Tibial artery (tissue), 4 donors: ENCODE results near the gene CORO7.
A peak's percentile ranks its signal among the peaks of the same experiment; 100 is the strongest.

Source experiments
- DNase-seq, 2 donors: peaks; one replicate each; pipeline ENCODE4 v3.0.0-alpha.2; 2019
- H3K27ac ChIP-seq, 2 donors: fragments of 200-600 bp; sonication (generic) in 1 of 2; 1 replicate in 1 of 2; 2 replicates in 1 of 2; pipeline ENCODE4 v1.5.1; 2018 to 2019; ENCODE audit warnings: mild to moderate bottlenecking in 1 of 2
- H3K27me3 ChIP-seq, 2 donors: fragments of 200-600 bp; sonication (generic) in 1 of 2; one replicate each; pipeline versions ENCODE4 v1.5.1 to v1.6.0; 2016 to 2019
- H3K36me3 ChIP-seq, 3 donors: fragments of 200-600 bp; sonication (generic) in 2 of 3; one replicate each; pipeline ENCODE4 v1.5.1; 2016 to 2019; ENCODE audit warnings: mild to moderate bottlenecking in 2 of 3
- H3K4me1 ChIP-seq, 4 donors: fragments of 200-600 bp; sonication (generic) in 2 of 4; 1 replicate in 3 of 4; 2 replicates in 1 of 4; pipeline ENCODE4 v1.5.1; 2016 to 2019
- H3K4me3 ChIP-seq, 2 donors: fragments of 200-600 bp; sonication (generic) in 1 of 2; 1 replicate in 1 of 2; 2 replicates in 1 of 2; pipeline ENCODE4 v1.5.1; 2018 to 2019; ENCODE audit warnings: mild to moderate bottlenecking in 2 of 2
- H3K9me3 ChIP-seq, 3 donors: fragments of 200-600 bp; sonication (generic) in 1 of 3; one replicate each; pipeline ENCODE4 v1.5.1; 2016 to 2019
- intact Hi-C: fragments of 100-400 bp; cut with DNase I; formaldehyde crosslinking; loops from one replicate; pipeline ENCODE4 v1.15.0; 2023; ENCODE audit warnings: low total_unique reads
- TF ChIP-seq, protein P1 (sequence below), 2 experiments: fragments of 200-600 bp in 1 of 2; fragments of 450-650 bp in 1 of 2; IDR thresholded peaks; one replicate each; pipeline ENCODE4 v1.5.1; 2017 to 2019; ENCODE audit warnings: antibody characterized with exemption in 2 of 2, mild to moderate bottlenecking in 1 of 2, moderate library complexity in 1 of 2

Gene CORO7

GRCh38 chr16:4352843-4353242 lies 63.6 kb downstream of the CORO7 start:
- peaks cover 0 to 19% (median 0%) of the 10 kb centered on the region in 3 donors for H3K36me3 ChIP-seq
- DNase-seq = no peak
- H3K27me3 ChIP-seq = no peaks in the 10 kb centered on the region
- peaks cover 0 to 30% (median 21%) of the 10 kb centered on the region in 4 donors for H3K4me1 ChIP-seq
- intact Hi-C loops = no loop called here
- no peak overlapping the region for H3K27ac ChIP-seq
- H3K4me3 ChIP-seq = no peak overlapping the region
- TF ChIP-seq, protein P1, sequence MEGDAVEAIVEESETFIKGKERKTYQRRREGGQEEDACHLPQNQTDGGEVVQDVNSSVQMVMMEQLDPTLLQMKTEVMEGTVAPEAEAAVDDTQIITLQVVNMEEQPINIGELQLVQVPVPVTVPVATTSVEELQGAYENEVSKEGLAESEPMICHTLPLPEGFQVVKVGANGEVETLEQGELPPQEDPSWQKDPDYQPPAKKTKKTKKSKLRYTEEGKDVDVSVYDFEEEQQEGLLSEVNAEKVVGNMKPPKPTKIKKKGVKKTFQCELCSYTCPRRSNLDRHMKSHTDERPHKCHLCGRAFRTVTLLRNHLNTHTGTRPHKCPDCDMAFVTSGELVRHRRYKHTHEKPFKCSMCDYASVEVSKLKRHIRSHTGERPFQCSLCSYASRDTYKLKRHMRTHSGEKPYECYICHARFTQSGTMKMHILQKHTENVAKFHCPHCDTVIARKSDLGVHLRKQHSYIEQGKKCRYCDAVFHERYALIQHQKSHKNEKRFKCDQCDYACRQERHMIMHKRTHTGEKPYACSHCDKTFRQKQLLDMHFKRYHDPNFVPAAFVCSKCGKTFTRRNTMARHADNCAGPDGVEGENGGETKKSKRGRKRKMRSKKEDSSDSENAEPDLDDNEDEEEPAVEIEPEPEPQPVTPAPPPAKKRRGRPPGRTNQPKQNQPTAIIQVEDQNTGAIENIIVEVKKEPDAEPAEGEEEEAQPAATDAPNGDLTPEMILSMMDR (IDR thresholded peaks at IDR 0.05) = no peak
- no peaks in the 10 kb centered on the region for H3K9me3 ChIP-seq

GRCh38 chr16:4351880-4352279 lies 64.5 kb downstream of the CORO7 start:
- Histone ChIP-seq H3K9me3 (no peaks in the 10 kb centered on the region), H3K36me3 (peaks cover 0 to 21% (median 0%) of the 10 kb centered on the region in 3 donors), H3K27ac (peak overlapping the region in 1 of 2 donors; percentile 82), H3K4me3 (no peak overlapping the region), H3K27me3 (no peaks in the 10 kb centered on the region), H3K4me1 (peaks cover 0 to 37% (median 27%) of the 10 kb centered on the region in 4 donors)
- TF ChIP-seq, protein P1 (IDR thresholded peaks at IDR 0.05) = no peak
- intact Hi-C loops = no loop called here
- DNase-seq = no peak

DNA sequence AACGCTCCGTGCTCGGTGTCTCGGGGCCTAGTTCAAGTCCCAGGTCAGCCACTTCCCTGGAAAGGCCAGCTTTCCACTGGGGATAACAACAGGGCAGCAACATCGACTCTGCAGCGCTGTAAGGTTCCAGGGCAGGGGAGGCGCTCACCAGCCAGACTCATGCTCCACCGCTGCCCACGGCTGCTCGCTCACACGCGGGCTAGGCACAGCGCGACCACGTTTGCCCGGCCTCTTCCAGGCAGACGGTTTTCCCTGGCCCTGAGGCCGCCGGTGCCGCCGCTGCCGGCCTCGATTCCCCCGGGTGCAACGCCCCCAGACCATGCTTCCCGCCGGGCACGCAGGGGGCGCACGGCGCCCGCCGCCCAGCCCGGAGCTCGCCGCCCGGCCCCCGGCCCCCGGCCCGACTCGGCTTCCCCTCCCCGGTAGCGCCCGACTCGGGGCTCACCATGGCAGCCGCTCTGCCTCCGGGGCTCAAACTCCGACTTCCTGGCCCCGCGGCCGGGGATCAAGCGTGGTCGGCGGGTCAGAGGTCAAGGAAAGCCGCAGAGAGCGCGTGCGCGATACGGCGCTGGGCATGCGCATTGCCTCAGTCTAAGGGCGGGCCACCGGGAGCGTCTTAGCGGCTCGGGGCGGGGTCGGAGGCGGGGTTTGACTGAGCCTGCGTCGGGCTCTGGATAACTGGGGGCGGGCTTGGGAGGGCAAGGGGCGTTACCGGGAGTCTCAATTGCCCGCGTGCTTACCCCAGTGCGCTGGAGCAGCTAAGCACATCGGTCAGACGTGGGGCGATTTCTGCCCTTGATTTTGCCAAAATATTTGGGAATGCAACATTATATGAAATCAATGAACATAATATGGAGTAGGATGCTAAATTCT lies 65.4 kb downstream of the CORO7 start, which contains the start of gene PAM16:
Gene PAM16 (minus strand): TSS at position 535 of the 873 bp plus-strand sequence. CDS start 87 bp downstream, at position 448.
- Histone ChIP-seq H3K4me1 (peaks cover 0 to 38% (median 28%) of the 10 kb centered on the region in 4 donors), H3K27ac (peak within 1 kb of the TSS; percentile 82 to 87), H3K36me3 (peaks cover 0 to 21% (median 0%) of the 10 kb centered on the region in 3 donors), H3K9me3 (no peaks in the 10 kb centered on the region), H3K27me3 (no peaks in the 10 kb centered on the region), H3K4me3 (peak within 1 kb of the TSS; percentile 79 to 90)
- TF ChIP-seq, protein P1 (IDR thresholded peaks at IDR 0.05) = no peak
- intact Hi-C loops = no loop called here
- peak; percentile 96 to 98 for DNase-seq

DNA sequence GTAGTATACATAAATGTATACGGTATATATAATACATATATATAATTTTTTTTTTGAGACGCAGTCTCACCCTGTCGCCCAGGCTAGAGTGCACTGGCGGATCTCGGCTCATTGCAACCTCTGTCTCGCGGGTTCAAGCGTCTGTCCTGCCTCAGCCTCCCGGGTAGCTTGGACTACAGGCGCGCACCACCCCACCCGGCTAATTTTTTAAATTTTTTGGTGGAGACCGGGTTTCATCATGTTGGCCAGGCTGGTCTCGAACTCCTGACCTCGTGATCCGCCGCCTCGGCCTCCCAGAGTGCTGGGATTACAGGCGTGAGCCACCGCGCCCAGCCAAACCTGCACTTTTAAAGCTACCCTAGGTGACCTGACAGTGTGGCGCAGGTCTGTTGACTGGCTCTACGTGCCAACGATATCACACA lies 66.0 kb downstream of the CORO7 start:
- intact Hi-C loops = no loop called here
- no peak for DNase-seq

DNA sequence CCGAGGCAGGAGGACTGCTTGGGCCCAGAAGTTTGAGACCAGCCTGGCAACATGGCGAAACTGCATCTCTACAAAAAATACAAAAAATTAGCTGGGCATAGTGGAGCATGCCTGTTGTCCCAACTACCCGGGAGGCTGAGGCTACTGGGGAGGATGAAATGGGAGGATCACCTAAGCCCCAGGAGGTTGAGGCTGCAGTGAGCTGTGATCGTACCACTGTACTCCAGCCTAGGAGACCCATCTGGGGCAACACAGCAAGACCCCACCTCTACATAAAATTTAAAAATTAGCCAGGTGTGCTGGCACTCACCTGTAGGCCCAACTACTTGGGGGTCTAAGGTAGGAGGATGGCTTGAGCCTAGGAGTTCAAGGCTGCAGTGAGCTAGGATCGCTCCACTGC lies 67.1 kb downstream of the CORO7 start:
- H3K4me3 ChIP-seq = no peak overlapping the region
- H3K36me3 ChIP-seq = peaks cover 0 to 12% (median 0%) of the 10 kb centered on the region in 3 donors
- H3K4me1 ChIP-seq = peaks cover 0 to 38% (median 28%) of the 10 kb centered on the region in 4 donors
- H3K9me3 ChIP-seq = no peaks in the 10 kb centered on the region
- no peaks in the 10 kb centered on the region for H3K27me3 ChIP-seq
- H3K27ac ChIP-seq = no peak overlapping the region
- TF ChIP-seq, protein P1 (IDR thresholded peaks at IDR 0.05) = no peak
- intact Hi-C loops = no loop called here
- DNase-seq = no peak

More for the DNA sequence above, 66.0 kb downstream of the CORO7 start:
- Histone ChIP-seq H3K27ac (peak overlapping the region; percentile 82 to 87), H3K27me3 (no peaks in the 10 kb centered on the region), H3K4me3 (peak overlapping the region; percentile 79 to 90), H3K9me3 (no peaks in the 10 kb centered on the region), H3K36me3 (peaks cover 0 to 21% (median 0%) of the 10 kb centered on the region in 3 donors), H3K4me1 (peaks cover 0 to 38% (median 28%) of the 10 kb centered on the region in 4 donors)
- TF ChIP-seq, protein P1 (IDR thresholded peaks at IDR 0.05) = no peak
